ENCODE measurements around the gene C5orf47. TPM values are rescaled to one million over a fixed set of nuclear protein-coding genes. Genes with fewer than 3 reads are reported as not detected.

The C5orf47 gene
- total RNA-seq, 1 donor from 2014 or later, result 0.69 TPM

GRCh38 chr5:173946323-173946722 is 42.6 kb upstream of the C5orf47 start:
- Histone ChIP-seq H3K4me3 (no peak overlapping the region), H3K9me3 (ENCODE audit: low read depth) (no peaks in the 10 kb centered on the region), H3F3A (ENCODE audit: low read depth) (peaks cover 5% of the 10 kb centered on the region), H3K4me1 (peaks cover 16% of the 10 kb centered on the region), H3K79me2 (ENCODE audit: low read depth) (no peaks in the 10 kb centered on the region), H2AFZ (replicated peaks) (no peak overlapping the region), H3K4me2 (no peak overlapping the region), H3K9ac (no peak overlapping the region), H4K20me1 (ENCODE audit: low read depth) (no peaks in the 10 kb centered on the region), H3K27ac (no peak overlapping the region), H3K27me3 (no peaks in the 10 kb centered on the region), H3K36me3 (no peaks in the 10 kb centered on the region)
- Mint-ChIP-seq H3K27me3 (ENCODE audit: insufficient read depth, low read depth) (no peaks in the 10 kb centered on the region), H3K4me1 (peaks cover 3% of the 10 kb centered on the region), H3K4me3 (no peak overlapping the region), H3K36me3 (peaks cover 6% of the 10 kb centered on the region), H3K9me3 (no peaks in the 10 kb centered on the region), H3K27ac (no peak overlapping the region)
- no peak for TF ChIP-seq EZH2phosphoT487 (IDR thresholded peaks at IDR 0.05)
- no peak for TF ChIP-seq EZH2 (IDR thresholded peaks at IDR 0.05)
- no peak for TF ChIP-seq CTCF (IDR thresholded peaks at IDR 0.05)
- DNase-seq (ENCODE audit: low spot score), result no peak

GRCh38 chr5:173950829-173951228 is 38.1 kb upstream of the C5orf47 start:
- no peak overlapping the region for H3K4me3 ChIP-seq
- Mint-ChIP-seq H3K36me3 (peaks cover 19% of the 10 kb centered on the region), H3K27ac (no peak overlapping the region), H3K4me3 (no peak overlapping the region), H3K27me3 (ENCODE audit: insufficient read depth, low read depth) (no peaks in the 10 kb centered on the region), H3K9me3 (no peaks in the 10 kb centered on the region), H3K4me1 (no peaks in the 10 kb centered on the region)
- no peaks in the 10 kb centered on the region for H3K4me1 ChIP-seq
- H3K4me2 ChIP-seq, result no peak overlapping the region
- no peaks in the 10 kb centered on the region for H4K20me1 ChIP-seq (ENCODE audit: low read depth)
- no peak overlapping the region for H3K9ac ChIP-seq
- no peak for TF ChIP-seq EZH2 (IDR thresholded peaks at IDR 0.05)
- TF ChIP-seq EZH2phosphoT487 (IDR thresholded peaks at IDR 0.05), result no peak
- TF ChIP-seq CTCF (IDR thresholded peaks at IDR 0.05), result no peak
- DNase-seq (ENCODE audit: low spot score), result no peak
- H3F3A ChIP-seq (ENCODE audit: low read depth), result no peaks in the 10 kb centered on the region
- H2AFZ ChIP-seq (replicated peaks), result no peak overlapping the region
- H3K27ac ChIP-seq, result no peak overlapping the region
- H3K79me2 ChIP-seq (ENCODE audit: low read depth), result no peaks in the 10 kb centered on the region
- H3K9me3 ChIP-seq (ENCODE audit: low read depth), result no peaks in the 10 kb centered on the region
- H3K27me3 ChIP-seq, result no peaks in the 10 kb centered on the region
- H3K36me3 ChIP-seq, result no peaks in the 10 kb centered on the region

GRCh38 chr5:173953528-173954090 is 35.4 kb upstream of the C5orf47 start:
- Histone ChIP-seq H3F3A (ENCODE audit: low read depth) (no peaks in the 10 kb centered on the region), H3K9ac (no peak overlapping the region), H3K27ac (no peak overlapping the region), H3K9me3 (ENCODE audit: low read depth) (no peaks in the 10 kb centered on the region), H3K79me2 (ENCODE audit: low read depth) (no peaks in the 10 kb centered on the region), H4K20me1 (ENCODE audit: low read depth) (no peaks in the 10 kb centered on the region), H3K4me3 (no peak overlapping the region), H3K27me3 (no peaks in the 10 kb centered on the region), H3K4me1 (no peaks in the 10 kb centered on the region), H3K4me2 (no peak overlapping the region), H3K36me3 (no peaks in the 10 kb centered on the region), H2AFZ (replicated peaks) (no peak overlapping the region)
- no peak for TF ChIP-seq CTCF (IDR thresholded peaks at IDR 0.05)
- no peak for TF ChIP-seq EZH2 (IDR thresholded peaks at IDR 0.05)
- TF ChIP-seq EZH2phosphoT487 (IDR thresholded peaks at IDR 0.05), result no peak
- Mint-ChIP-seq H3K27ac (no peak overlapping the region), H3K4me3 (no peak overlapping the region), H3K36me3 (peaks cover 19% of the 10 kb centered on the region), H3K4me1 (no peaks in the 10 kb centered on the region), H3K9me3 (no peaks in the 10 kb centered on the region), H3K27me3 (ENCODE audit: insufficient read depth, low read depth) (no peaks in the 10 kb centered on the region)
- no peak for DNase-seq (ENCODE audit: low spot score)
